GM23338 (cell line): ENCODE data around the gene BANF1. TPM values are rescaled to one million over a fixed set of nuclear protein-coding genes. Genes with fewer than 3 reads are reported as not detected.

Experiments
- ATAC-seq: fragments of 200-7000 bp; cut with Tn5 transposase; 3 replicates; pipeline ENCODE4 v1.9.1; 2020
- DNase-seq: peaks from one replicate; pipeline ENCODE4 v3.0.0-alpha.2; 2015; ENCODE audit warnings: low spot score
- H2AFZ ChIP-seq: fragments of 200-600 bp; sonication (generic); 2 replicates; pipeline ENCODE4 v1.8.0; 2016; ENCODE audit warnings: antibody characterized with exemption, mild to moderate bottlenecking, moderate library complexity
- H3F3A ChIP-seq: fragments of 200-600 bp; sonication (generic); replicated peaks from 2 replicates; pipeline ENCODE4 v1.8.0; 2017; ENCODE audit warnings: antibody characterized with exemption, mixed run types, low read depth
- H3K27ac ChIP-seq: fragments of 200-600 bp; sonication (generic); 2 replicates; pipeline ENCODE4 v1.6.1; 2016; ENCODE audit warnings: low read depth
- H3K27me3 ChIP-seq: fragments of 200-600 bp; sonication (generic); 2 replicates; pipeline ENCODE4 v1.8.0; 2016; ENCODE audit warnings: mild to moderate bottlenecking, mixed run types, moderate library complexity; ENCODE audit not compliant: insufficient read depth
- H3K36me3 ChIP-seq: fragments of 200-600 bp; sonication (generic); 2 replicates; pipeline ENCODE4 v1.8.0; 2016; ENCODE audit warnings: mild to moderate bottlenecking; ENCODE audit not compliant: insufficient read depth
- H3K4me1 ChIP-seq: fragments of 200-600 bp; sonication (generic); 2 replicates; pipeline ENCODE4 v1.8.0; 2016; ENCODE audit warnings: mild to moderate bottlenecking, moderate library complexity; ENCODE audit not compliant: insufficient read depth
- H3K4me2 ChIP-seq: fragments of 200-600 bp; sonication (generic); 2 replicates; pipeline ENCODE4 v1.7.1; 2017; ENCODE audit warnings: mixed run types
- H3K4me3 ChIP-seq: fragments of 200-600 bp; sonication (generic); 2 replicates; pipeline ENCODE4 v1.6.1; 2016; ENCODE audit warnings: mixed run types
- H3K79me2 ChIP-seq: fragments of 200-600 bp; sonication (generic); replicated peaks from 2 replicates; pipeline ENCODE4 v1.8.0; 2017; ENCODE audit warnings: mild to moderate bottlenecking; ENCODE audit not compliant: insufficient read depth
- H3K9me2 ChIP-seq: fragments of 200-600 bp; sonication (generic); 2 replicates; pipeline ENCODE4 v1.8.0; 2017; ENCODE audit not compliant: insufficient read depth
- H4K20me1 ChIP-seq: fragments of 200-600 bp; sonication (generic); replicated peaks from 2 replicates; pipeline ENCODE4 v1.8.0; 2017; ENCODE audit warnings: mild to moderate bottlenecking; ENCODE audit not compliant: insufficient read depth
- H3K27ac Mint-ChIP-seq: 2 replicates; pipeline ENCODE4 v1.8.0; 2020; ENCODE audit warnings: inconsistent platforms, mild to moderate bottlenecking, moderate library complexity, mixed read lengths
- H3K27me3 Mint-ChIP-seq: 3 replicates; pipeline ENCODE4 v1.8.0; 2022; ENCODE audit warnings: low read depth, mild to moderate bottlenecking, moderate library complexity, mixed read lengths, inconsistent platforms; ENCODE audit not compliant: insufficient read depth, poor library complexity
- H3K36me3 Mint-ChIP-seq: 3 replicates; pipeline ENCODE4 v1.8.0; 2021; ENCODE audit warnings: low read depth, mild to moderate bottlenecking, inconsistent platforms, moderate library complexity, mixed read lengths
- H3K4me1 Mint-ChIP-seq: 3 replicates; pipeline ENCODE4 v1.8.0; 2020; ENCODE audit warnings: mild to moderate bottlenecking, inconsistent platforms, mixed read lengths
- H3K4me3 Mint-ChIP-seq: 3 replicates; pipeline ENCODE4 v1.8.0; 2021; ENCODE audit warnings: moderate library complexity, mild to moderate bottlenecking, inconsistent platforms, mixed read lengths
- H3K9me3 Mint-ChIP-seq: 3 replicates; pipeline ENCODE4 v1.8.0; 2020; ENCODE audit warnings: moderate library complexity, mild to moderate bottlenecking, inconsistent platforms, mixed read lengths
- EZH2 ChIP-seq: fragments of 200-600 bp; sonication (generic); IDR thresholded peaks from one replicate; pipeline ENCODE4 v1.8.0; 2017; ENCODE audit warnings: antibody characterized with exemption, mild to moderate bottlenecking, low read depth; ENCODE audit not compliant: unreplicated experiment
- EZH2phosphoT487 ChIP-seq: fragments of 200-600 bp; sonication (generic); IDR thresholded peaks from one replicate; pipeline ENCODE4 v1.8.1; 2018; ENCODE audit warnings: antibody characterized with exemption; ENCODE audit not compliant: unreplicated experiment
- NANOG ChIP-seq: IDR thresholded peaks from 2 replicates; pipeline ENCODE4 v1.6.1; 2016; ENCODE audit warnings: antibody characterized with exemption, borderline replicate concordance
- POLR2AphosphoS5 ChIP-seq: IDR thresholded peaks from 2 replicates; pipeline ENCODE4 v1.6.1; 2016; ENCODE audit warnings: antibody characterized with exemption, low read depth
- REST ChIP-seq: IDR thresholded peaks from one replicate; pipeline ENCODE4 v1.6.1; 2018; ENCODE audit warnings: antibody characterized with exemption; ENCODE audit not compliant: unreplicated experiment
- ZNF331 ChIP-seq: fragments of 250-450 bp; sonication (Bioruptor Pico); IDR thresholded peaks from 2 replicates; pipeline ENCODE4 v1.5.0; 2020; ENCODE audit warnings: low read depth, mild to moderate bottlenecking, moderate library complexity
- ZNF462 ChIP-seq: fragments of 250-450 bp; sonication (Bioruptor Pico); IDR thresholded peaks from 2 replicates; pipeline ENCODE4 v1.5.0; 2020; ENCODE audit warnings: mild to moderate bottlenecking, moderate library complexity
- polyA plus RNA-seq: library from polyadenylated mRNA; unstranded; fragments of >200 nt; fragmentation: Nextera tagmentation; extraction: Ambion mirVana; gene quantifications from 2 replicates; pipeline ENCODE4 v1.2.1, GENCODE V29; 2016
- total RNA-seq: library from RNA; depleted of rRNA; stranded (reverse); fragments of >200 nt; shearing (Covaris generic); gene quantifications from 2 replicates; pipeline ENCODE4 v1.2.3, GENCODE V29; 2014

BANF1 gene
- total and polyA plus RNA-seq, 2 experiments from 2014 or later, result 58.2 to 765 TPM

GRCh38 chr11:65958291-65958690 is 44.0 kb upstream of the BANF1 start (continued):
- TF ChIP-seq EZH2phosphoT487, result no peak

GRCh38 chr11:65958774-65959420 is 43.4 kb upstream of the BANF1 start:
- Histone ChIP-seq H3K36me3 (no peaks in the 10 kb centered on the region), H3K9me2 (no peaks in the 10 kb centered on the region), H4K20me1 (peaks cover 13% of the 10 kb centered on the region), H3F3A (0 out of 2 replicates have a peak, but pooled peaks cover 3% of the 10 kb centered on the region), H3K79me2 (peaks cover 19% of the 10 kb centered on the region), H3K4me1 (peaks cover 8% of the 10 kb centered on the region), H2AFZ (no peak overlapping the region), H3K27ac (no peak overlapping the region), H3K4me2 (0 out of 2 replicates have a peak overlapping the region, but pooled peaks have one; percentile 26), H3K27me3 (no peaks in the 10 kb centered on the region), H3K4me3 (no peak overlapping the region)
- ATAC-seq (no peak; the same call in 2 of the 3 replicates), DNase-seq (peak; percentile 40)
- peaks cover 17% of the 10 kb centered on the region for H3K4me1 Mint-ChIP-seq
- no peak overlapping the region for H3K4me3 Mint-ChIP-seq
- peaks cover 8% of the 10 kb centered on the region; the same call in 1 of the 3 replicates for H3K36me3 Mint-ChIP-seq
- peaks cover 14% of the 10 kb centered on the region for H3K27me3 Mint-ChIP-seq
- TF ChIP-seq REST (no peak), NANOG (no peak), EZH2 (no peak), EZH2phosphoT487 (no peak), ZNF462 (CRISPR knock-in tag) (no peak), POLR2AphosphoS5 (no peak), ZNF331 (CRISPR knock-in tag) (no peak)
- H3K9me3 Mint-ChIP-seq, result peaks cover 2% of the 10 kb centered on the region; the same call in 1 of the 3 replicates
- no peak overlapping the region for H3K27ac Mint-ChIP-seq
